Measurements from ENCODE around the gene PTMS. TPM values are rescaled to one million over a fixed set of nuclear protein-coding genes. Genes with fewer than 3 reads are reported as not detected.

The PTMS gene
- total and polyA plus RNA-seq, 2 of the 13 experiments (the other 11 are each of a cell fraction or from before 2014, with no cell fraction given): 40.5 to 82.4 TPM

- TF ChIP-seq USF2 (IDR thresholded peaks at IDR 0.05; ENCODE audit: low read depth, low read length) (no peak), USF2 (CRISPR knock-in tag; IDR thresholded peaks at IDR 0.05; ENCODE audit: borderline replicate concordance) (no peak; the same call in 1 of the 2 replicates), MYNN (CRISPR knock-in tag; IDR thresholded peaks at IDR 0.05; ENCODE audit: low read depth) (0 out of 2 replicates have a peak, but pooled peaks have one; percentile 14), ZNF839 (CRISPR knock-in tag; IDR thresholded peaks at IDR 0.05; ENCODE audit: borderline replicate concordance) (no peak), PHF20 (CRISPR knock-in tag; IDR thresholded peaks at IDR 0.05) (no peak), ZKSCAN1 (IDR thresholded peaks at IDR 0.05; ENCODE audit: low read length) (0 out of 2 replicates have a peak, but pooled peaks have one; percentile 15), ZNF260 (CRISPR knock-in tag; IDR thresholded peaks at IDR 0.05; ENCODE audit: borderline replicate concordance, low read depth) (no peak), ZNF10 (CRISPR knock-in tag; IDR thresholded peaks at IDR 0.05; ENCODE audit: borderline replicate concordance, low read depth) (no peak), TBX3 (IDR thresholded peaks at IDR 0.05; ENCODE audit: borderline replicate concordance) (no peak), PBX2 (CRISPR knock-in tag; IDR thresholded peaks at IDR 0.05) (no peak), ZFP91 (CRISPR knock-in tag; IDR thresholded peaks at IDR 0.05; ENCODE audit: borderline replicate concordance) (no peak), ZNF891 (CRISPR knock-in tag; IDR thresholded peaks at IDR 0.05) (no peak), ZNF367 (CRISPR knock-in tag; IDR thresholded peaks at IDR 0.05; ENCODE audit: borderline replicate concordance) (no peak), YEATS2 (CRISPR knock-in tag; IDR thresholded peaks at IDR 0.05; ENCODE audit: borderline replicate concordance) (no peak), POGZ (CRISPR knock-in tag; IDR thresholded peaks at IDR 0.05) (no peak), KAT2B (IDR thresholded peaks at IDR 0.05; ENCODE audit: borderline replicate concordance, low read depth, low read length) (no peak), ESRRA (CRISPR knock-in tag; IDR thresholded peaks at IDR 0.05; ENCODE audit: low read depth) (peak; percentile 91), MATR3 (CRISPR knock-in tag; IDR thresholded peaks at IDR 0.05) (no peak), ZNF749 (CRISPR knock-in tag; IDR thresholded peaks at IDR 0.05; ENCODE audit: borderline replicate concordance) (no peak; the same call in 1 of the 2 replicates), ZNF747 (CRISPR knock-in tag; IDR thresholded peaks at IDR 0.05; ENCODE audit: borderline replicate concordance) (0 out of 2 replicates have a peak, but pooled peaks have one; percentile 41), ZFY (CRISPR knock-in tag; IDR thresholded peaks at IDR 0.05) (peak; percentile 69), ZFX (CRISPR knock-in tag; IDR thresholded peaks at IDR 0.05; ENCODE audit: low read depth) (peak; percentile 75), LBX2 (CRISPR knock-in tag; IDR thresholded peaks at IDR 0.05; ENCODE audit: borderline replicate concordance) (no peak)
These were observed 1.5 kb downstream of the PTMS start (continued) for GRCh38 chr12:6767353-6768319.

Data from HepG2 (cell line).